Suprapubic skin (tissue), 4 donors: ENCODE measurements around the gene KIF5C. TPM values are rescaled to one million over a fixed set of nuclear protein-coding genes. Genes with fewer than 3 reads are reported as not detected.

Experiments
- DNase-seq, 2 donors: peaks; one replicate each; pipeline ENCODE4 v3.0.0-alpha.2; 2019; ENCODE audit warnings: low spot score in 2 of 2
- H3K27ac ChIP-seq: fragments of 200-600 bp; sonication (generic); one replicate; pipeline ENCODE4 v1.5.1; 2019
- H3K27me3 ChIP-seq: fragments of 200-600 bp; sonication (generic); one replicate; pipeline ENCODE4 v1.5.1; 2019
- H3K36me3 ChIP-seq: fragments of 200-600 bp; sonication (generic); one replicate; pipeline ENCODE4 v1.5.1; 2019
- H3K4me1 ChIP-seq: fragments of 200-600 bp; sonication (generic); one replicate; pipeline ENCODE4 v1.5.1; 2019
- H3K4me3 ChIP-seq: fragments of 200-600 bp; sonication (generic); one replicate; pipeline ENCODE4 v1.5.1; 2019; ENCODE audit warnings: mild to moderate bottlenecking
- H3K9me3 ChIP-seq: fragments of 200-600 bp; sonication (generic); one replicate; pipeline ENCODE4 v1.5.1; 2019
- CTCF ChIP-seq, 2 donors: fragments of 200-600 bp in 1 of 2; fragments of 450-650 bp in 1 of 2; sonication (generic) in 1 of 2; IDR thresholded peaks; one replicate each; pipeline ENCODE4 v1.5.1; 2016 to 2019; ENCODE audit warnings: antibody characterized with exemption in 2 of 2, mild to moderate bottlenecking in 1 of 2, moderate library complexity in 1 of 2
- EP300 ChIP-seq: sonication (generic); formaldehyde crosslinking; IDR thresholded peaks from one replicate; pipeline ENCODE4 v1.6.1; 2017; ENCODE audit warnings: antibody characterized with exemption
- POLR2A ChIP-seq, 2 donors: fragments of 450-650 bp; IDR thresholded peaks; one replicate each; pipeline ENCODE4 v1.6.1; 2017; ENCODE audit warnings: antibody characterized with exemption in 2 of 2, mild to moderate bottlenecking in 2 of 2, moderate library complexity in 2 of 2
- POLR2AphosphoS5 ChIP-seq, 3 donors: sonication (generic); formaldehyde crosslinking; IDR thresholded peaks; one replicate each; pipeline ENCODE4 v1.6.1; 2017; ENCODE audit warnings: antibody characterized with exemption in 3 of 3
- WGBS: methylation state at CpG from one replicate; pipeline ENCODE4 v1.1.5; 2018; 5-methylcytosine and 5-hydroxymethylcytosine counted together
- total RNA-seq, 4 donors: library from RNA; depleted of rRNA; stranded (reverse); fragments of >200 nt; gene quantifications; one replicate each; pipeline ENCODE4 v1.1.0, GENCODE V29; 2016

The KIF5C gene
- total RNA-seq, 4 donors from 2014 or later, result 0.30 to 3.2 (median 1.5) TPM

DNA sequence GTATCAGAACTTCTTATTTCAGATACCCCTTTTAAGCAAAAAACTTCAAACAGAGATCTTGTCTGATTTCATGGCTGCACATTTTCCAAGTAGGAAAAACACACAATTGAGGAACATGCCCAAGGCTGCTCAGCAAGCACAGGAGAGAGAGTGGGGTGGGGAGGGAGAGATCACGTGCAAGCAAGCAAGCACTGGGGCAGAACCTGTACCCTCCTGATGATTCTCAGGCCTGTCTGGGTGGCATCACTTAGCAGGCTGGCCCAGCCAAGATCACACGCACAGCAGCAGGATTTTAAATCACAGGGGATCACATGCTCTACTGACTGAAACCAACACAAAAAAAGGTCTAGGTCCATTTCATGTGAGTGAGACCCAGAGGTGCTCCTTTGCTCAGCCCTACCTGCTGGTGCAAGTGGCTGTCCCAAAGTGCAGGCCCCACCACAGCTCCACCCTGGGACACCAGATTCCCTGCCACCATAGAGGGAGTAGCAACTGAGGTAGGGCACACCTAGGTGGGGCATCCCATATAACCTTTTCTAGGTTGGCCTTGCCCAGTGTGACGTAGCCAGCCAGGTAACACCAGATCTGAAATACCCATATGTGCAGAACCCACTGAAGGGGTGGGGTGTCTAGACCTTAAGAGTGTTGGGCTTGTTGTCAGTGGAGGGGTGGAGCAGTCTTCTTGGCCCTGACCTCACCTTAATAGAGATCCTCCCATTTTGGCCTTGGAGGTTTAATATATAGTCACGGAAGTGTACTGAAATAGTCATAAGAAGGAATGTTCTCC, 161.7 kb downstream of the KIF5C start:
- Histone ChIP-seq H3K36me3 (no peaks in the 10 kb centered on the region), H3K4me1 (peaks cover 25% of the 10 kb centered on the region), H3K27ac (no peak overlapping the region), H3K9me3 (no peaks in the 10 kb centered on the region), H3K27me3 (peaks cover 29% of the 10 kb centered on the region), H3K4me3 (no peak overlapping the region)
- 49% methylated on average over 3 of the region's 4 CpGs for WGBS
- DNase-seq, result no peak
- no peak for TF ChIP-seq EP300
- no peak for TF ChIP-seq POLR2AphosphoS5 (IDR thresholded peaks at IDR 0.05)

- WGBS, result 82% methylated on average over 7 of the region's 8 CpGs
- Histone ChIP-seq H3K9me3 (no peaks in the 10 kb centered on the region), H3K4me3 (peak overlapping the region; percentile 62), H3K27me3 (peaks cover 29% of the 10 kb centered on the region), H3K4me1 (peaks cover 25% of the 10 kb centered on the region), H3K36me3 (no peaks in the 10 kb centered on the region), H3K27ac (no peak overlapping the region)
- TF ChIP-seq EP300, result no peak
- TF ChIP-seq POLR2A (IDR thresholded peaks at IDR 0.05), result no peak
- no peak for TF ChIP-seq POLR2AphosphoS5 (IDR thresholded peaks at IDR 0.05)
- no peak for TF ChIP-seq CTCF (IDR thresholded peaks at IDR 0.05)
- no peak for DNase-seq
Measured at GRCh38 chr2:149037851-149038250, 162.8 kb downstream of the KIF5C start.

DNA sequence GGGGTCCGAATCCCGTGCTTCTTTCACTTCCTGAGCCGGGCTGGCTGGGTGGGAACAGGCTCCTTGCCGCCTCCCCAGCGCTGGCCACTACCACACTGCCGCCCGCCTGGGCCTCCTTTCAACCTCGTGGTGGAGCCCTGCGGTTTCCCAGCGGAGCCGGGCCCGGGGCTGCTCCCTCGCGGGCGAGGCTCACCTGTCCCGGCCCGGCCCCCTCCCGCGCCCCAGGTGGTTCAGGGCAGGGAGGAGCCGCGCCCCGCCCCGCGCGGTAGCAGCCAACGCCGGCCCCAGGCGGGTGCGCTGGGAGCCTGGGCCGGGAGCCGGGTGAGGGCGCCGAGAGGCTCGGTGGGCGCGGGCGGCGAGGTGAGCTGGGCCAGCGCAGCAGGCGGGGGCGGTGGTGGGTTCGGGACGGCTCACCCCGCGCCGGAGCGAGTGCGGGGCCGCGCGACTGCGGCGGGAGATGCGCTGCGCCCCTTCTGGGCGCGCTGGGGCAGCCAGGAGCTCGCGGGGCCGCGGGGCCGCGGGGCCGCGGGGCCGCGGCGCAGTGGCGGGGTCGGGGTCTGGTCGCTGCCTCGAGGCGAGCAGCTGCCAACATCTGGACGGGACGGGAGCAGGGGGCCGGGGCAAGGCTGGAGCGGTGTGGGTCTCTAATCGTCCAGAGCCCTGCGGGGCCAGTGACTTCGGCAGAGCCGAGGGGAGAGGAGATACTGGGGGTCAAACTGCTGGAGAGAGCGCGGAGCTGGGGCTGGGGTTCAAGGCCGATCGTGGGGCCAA, 163.6 kb downstream of the KIF5C start, which contains the start of gene LYPD6B:
Gene LYPD6B, plus strand, starts transcription at position 258 of the 771 bp plus-strand sequence. CDS start 92,250 bp downstream, outside the sequence.
- Histone ChIP-seq H3K4me3 (peak within 1 kb of the TSS; percentile 62), H3K4me1 (peaks cover 25% of the 10 kb centered on the region), H3K36me3 (no peaks in the 10 kb centered on the region), H3K27me3 (peaks cover 29% of the 10 kb centered on the region), H3K27ac (peak within 1 kb of the TSS; percentile 85), H3K9me3 (no peaks in the 10 kb centered on the region)
- TF ChIP-seq CTCF (IDR thresholded peaks at IDR 0.05) (no peak), EP300 (no peak), POLR2A (IDR thresholded peaks at IDR 0.05) (no peak), POLR2AphosphoS5 (IDR thresholded peaks at IDR 0.05) (no peak)
- no peak for DNase-seq
- 0% methylated on average over 17 of the region's 85 CpGs for WGBS

- Histone ChIP-seq H3K4me1 (peaks cover 25% of the 10 kb centered on the region), H3K27me3 (peaks cover 29% of the 10 kb centered on the region), H3K9me3 (no peaks in the 10 kb centered on the region), H3K27ac (peak overlapping the region; percentile 85), H3K4me3 (peak overlapping the region; percentile 62), H3K36me3 (no peaks in the 10 kb centered on the region)
- no peak for DNase-seq
- TF ChIP-seq EP300, result no peak
- TF ChIP-seq CTCF (IDR thresholded peaks at IDR 0.05), result no peak
- no peak for TF ChIP-seq POLR2A (IDR thresholded peaks at IDR 0.05)
- no peak for TF ChIP-seq POLR2AphosphoS5 (IDR thresholded peaks at IDR 0.05)
- WGBS, result 36% methylated on average over 3 of the region's 11 CpGs
Measured at GRCh38 chr2:149039213-149039724, 164.2 kb downstream of the KIF5C start.

DNA sequence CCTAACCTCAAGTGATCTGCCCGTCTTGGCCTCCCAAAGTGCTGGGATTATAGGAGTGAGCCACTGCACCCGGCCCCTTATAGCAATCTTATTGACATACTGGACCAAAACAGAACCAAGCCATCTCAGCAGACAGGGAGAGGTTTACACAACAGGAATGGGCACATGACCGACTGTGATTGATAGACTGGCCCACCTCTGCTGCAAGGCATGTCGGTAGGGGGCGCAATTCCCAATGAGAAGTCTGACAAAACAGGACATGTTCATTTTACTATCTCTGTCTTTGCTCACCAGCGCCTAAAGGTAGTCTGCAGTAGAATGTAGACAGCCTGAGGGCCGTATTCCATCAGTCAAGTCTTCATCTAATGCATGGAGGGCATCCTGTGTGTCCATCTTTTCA, 165.4 kb downstream of the KIF5C start:
- Histone ChIP-seq H3K9me3 (no peaks in the 10 kb centered on the region), H3K36me3 (no peaks in the 10 kb centered on the region), H3K4me1 (peaks cover 25% of the 10 kb centered on the region), H3K27ac (no peak overlapping the region), H3K4me3 (no peak overlapping the region), H3K27me3 (peaks cover 29% of the 10 kb centered on the region)
- DNase-seq, result no peak
- 66% methylated on average over 7 of the region's 7 CpGs for WGBS
- TF ChIP-seq CTCF (IDR thresholded peaks at IDR 0.05), result peak in 1 of 2 donors; percentile 28
- no peak for TF ChIP-seq EP300
